ENCODE measurements around the gene ALDH1A3.

- TF ChIP-seq REST (IDR thresholded peaks at IDR 0.05; ENCODE audit: unreplicated experiment) = no peak
- TF ChIP-seq EZH2 (IDR thresholded peaks at IDR 0.05; ENCODE audit: low read depth, unreplicated experiment) = no peak
- no peak for TF ChIP-seq CTCF (conservative IDR thresholded peaks at IDR 0.05; ENCODE audit: low read depth in 2 of 2)
- TF ChIP-seq POLR2AphosphoS5 (IDR thresholded peaks at IDR 0.05; ENCODE audit: low read depth) = no peak
- no peak for TF ChIP-seq ZNF331 (CRISPR knock-in tag; IDR thresholded peaks at IDR 0.05; ENCODE audit: low read depth)
- no peak for TF ChIP-seq ZNF114 (CRISPR knock-in tag; IDR thresholded peaks at IDR 0.05)
- no peak for TF ChIP-seq EZH2phosphoT487 (IDR thresholded peaks at IDR 0.05; ENCODE audit: unreplicated experiment)
- TF ChIP-seq JUNB (IDR thresholded peaks at IDR 0.05; ENCODE audit: unreplicated experiment) = no peak
- TF ChIP-seq ETS1 (IDR thresholded peaks at IDR 0.05) = no peak
- no peak for TF ChIP-seq STAT1 (IDR thresholded peaks at IDR 0.05; ENCODE audit: unreplicated experiment)
- no peak for TF ChIP-seq CREB1 (CRISPR knock-in tag; IDR thresholded peaks at IDR 0.05; ENCODE audit: low read depth)
- no peak for TF ChIP-seq NANOG (IDR thresholded peaks at IDR 0.05; ENCODE audit: borderline replicate concordance)
Measured at GRCh38 chr15:100852630-100853029, 27.0 kb upstream of the ALDH1A3 start.
